GM12801 (cell line): Measurements from ENCODE around the gene SYT13.

ENCODE experiments used
- CTCF ChIP-seq: IDR thresholded peaks from one replicate; pipeline ENCODE4 v1.5.1; 2011; ENCODE audit warnings: control low read depth; ENCODE audit not compliant: insufficient read length; ENCODE audit errors: extremely low read depth

The SYT13 gene

GRCh38 chr11:45263773-45264172, 22.4 kb downstream of the SYT13 start:
- no peak for TF ChIP-seq CTCF

- no peak for TF ChIP-seq CTCF
These were observed 23.2 kb downstream of the SYT13 start for GRCh38 chr11:45262900-45263299.

- no peak for TF ChIP-seq CTCF
These were observed 26.1 kb downstream of the SYT13 start for GRCh38 chr11:45260071-45260470.

- TF ChIP-seq CTCF = no peak
These were observed 26.5 kb downstream of the SYT13 start for GRCh38 chr11:45259592-45259991.

GRCh38 chr11:45258982-45259530, 27.1 kb downstream of the SYT13 start:
- no peak for TF ChIP-seq CTCF

GRCh38 chr11:45254070-45254469, 32.1 kb downstream of the SYT13 start:
- no peak for TF ChIP-seq CTCF

- no peak for TF ChIP-seq CTCF
These were observed 32.5 kb downstream of the SYT13 start for GRCh38 chr11:45253640-45254039.
